Endothelial cell of hepatic sinusoid (primary cell): Measurements from ENCODE around the gene ZBED1.
"Not testable (repeated sequence)": the region's sequence is repeated elsewhere in the genome, so short reads cannot be mapped to it uniquely, and the experiment has no call there.

ENCODE experiments used
- in situ Hi-C: cut with HindIII; loops from 2 replicates; pipeline ENCODE4 v1.10.0; 2017; ENCODE audit warnings: low sequenced_read_pairs

ZBED1 gene

GRCh38 chrX:2477313-2477712 is 23.5 kb downstream of the ZBED1 start:
- in situ Hi-C loops = not testable (repeated sequence)

- in situ Hi-C loops = no loop called here
Observed at GRCh38 chrX:2474963-2475726, 25.6 kb downstream of the ZBED1 start.

- in situ Hi-C loops = no loop called here
Observed at GRCh38 chrX:2474280-2474962, 26.4 kb downstream of the ZBED1 start.

- in situ Hi-C loops = not testable (repeated sequence)
Observed at GRCh38 chrX:2473064-2473463, 27.7 kb downstream of the ZBED1 start.

- in situ Hi-C loops = no loop called here
Observed at GRCh38 chrX:2471641-2472040, 29.1 kb downstream of the ZBED1 start.

GRCh38 chrX:2471126-2471525 is 29.6 kb downstream of the ZBED1 start:
- in situ Hi-C loops = not testable (repeated sequence)

GRCh38 chrX:2469852-2470251 is 30.9 kb downstream of the ZBED1 start:
- in situ Hi-C loops = not testable (repeated sequence)

- in situ Hi-C loops = no loop called here
Observed at GRCh38 chrX:2469196-2469685, 31.5 kb downstream of the ZBED1 start.

- in situ Hi-C loops = no loop called here
Observed at GRCh38 chrX:2468261-2469195, 32.2 kb downstream of the ZBED1 start.

GRCh38 chrX:2466876-2467656 is 33.7 kb downstream of the ZBED1 start:
- in situ Hi-C loops = no loop called here

GRCh38 chrX:2464677-2465166 is 36.1 kb downstream of the ZBED1 start:
- in situ Hi-C loops = loop anchor here (5.0 kb wide), 1 partner anchor 33 kb away; no protein-coding TSS in a partner anchor

GRCh38 chrX:2463973-2464676 is 36.7 kb downstream of the ZBED1 start:
- in situ Hi-C loops = loop anchor here (5.0 kb wide), 1 partner anchor 33 kb away; no protein-coding TSS in a partner anchor

- in situ Hi-C loops = loop anchor here (5.0 kb wide), 1 partner anchor 34 kb away; no protein-coding TSS in a partner anchor
Observed at GRCh38 chrX:2463481-2463880, 37.3 kb downstream of the ZBED1 start.

- in situ Hi-C loops = loop anchor here (5.0 kb wide), 1 partner anchor 35 kb away; no protein-coding TSS in a partner anchor
Observed at GRCh38 chrX:2462780-2463179, 38.0 kb downstream of the ZBED1 start.

- in situ Hi-C loops = loop anchor here (5.0 kb wide), 1 partner anchor 35 kb away; no protein-coding TSS in a partner anchor
Observed at GRCh38 chrX:2462074-2462473, 38.7 kb downstream of the ZBED1 start.

GRCh38 chrX:2461711-2462016 is 39.1 kb downstream of the ZBED1 start:
- in situ Hi-C loops = loop anchor here (5.0 kb wide), 1 partner anchor 36 kb away; no protein-coding TSS in a partner anchor

- in situ Hi-C loops = loop anchor here (5.0 kb wide), 1 partner anchor 36 kb away; no protein-coding TSS in a partner anchor
Observed at GRCh38 chrX:2460821-2461710, 39.7 kb downstream of the ZBED1 start.

- in situ Hi-C loops = loop anchor here (5.0 kb wide), 1 partner anchor 37 kb away; no protein-coding TSS in a partner anchor
Observed at GRCh38 chrX:2460048-2460447, 40.7 kb downstream of the ZBED1 start.
